Inflammatory macrophage treated with lipopolysaccharide for 4 hours (primary cell): ENCODE measurements around the gene BLOC1S1.

Experiments
- DNase-seq: peaks from one replicate; pipeline ENCODE4 v3.0.0-alpha.2; 2020

The BLOC1S1 gene

GRCh38 chr12:55695349-55695748 is 20.5 kb upstream of the BLOC1S1 start:
- DNase-seq: no peak

GRCh38 chr12:55696141-55696540 is 19.7 kb upstream of the BLOC1S1 start:
- no peak for DNase-seq

- no peak for DNase-seq
Measured at GRCh38 chr12:55696796-55697462, 18.9 kb upstream of the BLOC1S1 start.

GRCh38 chr12:55697686-55698085 is 18.2 kb upstream of the BLOC1S1 start:
- DNase-seq: no peak

- no peak for DNase-seq
Measured at GRCh38 chr12:55698241-55698955, 17.4 kb upstream of the BLOC1S1 start.

GRCh38 chr12:55698965-55699364 is 16.9 kb upstream of the BLOC1S1 start:
- DNase-seq: no peak

- DNase-seq: no peak
Measured at GRCh38 chr12:55699471-55700055, 16.3 kb upstream of the BLOC1S1 start.

- no peak for DNase-seq
Measured at GRCh38 chr12:55700255-55701018, 15.4 kb upstream of the BLOC1S1 start.

GRCh38 chr12:55702861-55703260 is 13.0 kb upstream of the BLOC1S1 start:
- DNase-seq: no peak

- no peak for DNase-seq
Measured at GRCh38 chr12:55703288-55703687, 12.6 kb upstream of the BLOC1S1 start.

- no peak for DNase-seq
Measured at GRCh38 chr12:55703901-55704761, 11.7 kb upstream of the BLOC1S1 start.

GRCh38 chr12:55704824-55705718 is 10.8 kb upstream of the BLOC1S1 start:
- no peak for DNase-seq

- DNase-seq: no peak
Measured at GRCh38 chr12:55705782-55706402, 10.0 kb upstream of the BLOC1S1 start.

- DNase-seq: no peak
Measured at GRCh38 chr12:55706568-55707218, 9.2 kb upstream of the BLOC1S1 start.

GRCh38 chr12:55707219-55707671 is 8.6 kb upstream of the BLOC1S1 start:
- no peak for DNase-seq

- no peak for DNase-seq
Measured at GRCh38 chr12:55707841-55708694, 7.8 kb upstream of the BLOC1S1 start, which contains the start of gene ITGA7. Gene ITGA7, minus strand, starts transcription at chr12:55707904. Its CDS starts 222 bp downstream, at chr12:55707682.

GRCh38 chr12:55708695-55709233 is 7.1 kb upstream of the BLOC1S1 start:
- DNase-seq: peak; percentile 27

- no peak for DNase-seq
Measured at GRCh38 chr12:55711786-55712553, 3.9 kb upstream of the BLOC1S1 start.
